ENCODE data around the gene TMEM250.

GRCh38 chr9:136080716-136081112 lies 38.0 kb downstream of the TMEM250 start:
- TF ChIP-seq CTCF (IDR thresholded peaks at IDR 0.05) (no peak), POLR2A (IDR thresholded peaks at IDR 0.05) (no peak)
